K562 (cell line): ENCODE measurements around the gene FADS1. TPM values are rescaled to one million over a fixed set of nuclear protein-coding genes. Genes with fewer than 3 reads are reported as not detected.
A peak's percentile ranks its signal among the peaks of the same experiment; 100 is the strongest.

Experiments
- ATAC-seq: fragments of 200-7000 bp; cut with Tn5 transposase; 3 replicates; pipeline ENCODE4 v1.9.1; 2020; ENCODE audit warnings: moderate library complexity
- BruUV-seq: library from RNA; stranded (reverse); fragments of 400-500 nt; replicated peaks from 2 replicates; lab custom pipeline; 2021; lab: Mats Ljungman, UMichigan
- CTCF ChIA-PET: fragments of 300-600 bp; formaldehyde crosslinking; extraction: SDS; loops from one replicate; lab custom pipeline; 2021; ENCODE audit warnings: low intra/inter-chr PET ratio; lab: Yijun Ruan, JAX
- POLR2A ChIA-PET: fragments of 300-600, 350-650 bp; sonication (Branson Sonifier 250); formaldehyde crosslinking; extraction: SDS; loops from one replicate; lab custom pipeline; 2021; ENCODE audit warnings: antibody characterized with exemption, inconsistent platforms; lab: Yijun Ruan, JAX
- DNase-seq, 4 experiments: peaks; one replicate each; pipeline versions ENCODE4 v3.0.0 to v3.0.0-alpha.2; 2011 to 2018; ENCODE audit warnings: low spot score in 3 of 4, mixed read lengths in 3 of 4; ENCODE audit errors: extremely low read depth in 1 of 4
- FAIRE-seq: peaks from 2 replicates; lab custom pipeline; 2011; peaks lifted over from hg19 to GRCh38; lab: Jason Lieb, UNC
- H2AFZ ChIP-seq: 2 replicates; pipeline ENCODE4 v1.6.0; 2011; ENCODE audit warnings: low read depth, low read length, control low read depth, inconsistent platforms
- H3K27ac ChIP-seq: fragments of 200-600 bp; 3 replicates; pipeline ENCODE4 v1.8.0; 2011; ENCODE audit warnings: low read depth, mild to moderate bottlenecking, control low read depth, inconsistent platforms, low read length, moderate library complexity, mixed read lengths; ENCODE audit errors: extremely low read depth
- H3K27me3 ChIP-seq, 2 experiments: fragments of 300-600 bp in 1 of 2; 2 replicates in 1 of 2; 3 replicates in 1 of 2; pipeline versions ENCODE4 v1.6.0 to v1.8.0; 2011; ENCODE audit warnings: inconsistent platforms in 2 of 2, low read length in 2 of 2, mild to moderate bottlenecking in 1 of 2, mixed read lengths in 1 of 2, moderate library complexity in 1 of 2; ENCODE audit not compliant: control insufficient read depth in 2 of 2, insufficient read depth in 2 of 2
- H3K36me3 ChIP-seq: fragments of 300-600 bp; 3 replicates; pipeline ENCODE4 v1.8.0; 2011; ENCODE audit warnings: mild to moderate bottlenecking, low read length, inconsistent platforms; ENCODE audit not compliant: control insufficient read depth, insufficient read depth
- H3K4me1 ChIP-seq, 2 experiments: fragments of 200-600 bp in 1 of 2; replicated peaks in 1 of 2; 2 replicates in 1 of 2; 3 replicates in 1 of 2; pipeline versions ENCODE4 v1.5.1 to v1.8.0; 2011; ENCODE audit warnings: inconsistent platforms in 2 of 2, low read length in 2 of 2, mild to moderate bottlenecking in 1 of 2, mixed read lengths in 1 of 2, moderate library complexity in 1 of 2; ENCODE audit not compliant: control insufficient read depth in 2 of 2, insufficient read depth in 2 of 2
- H3K4me2 ChIP-seq: 2 replicates; pipeline ENCODE4 v1.6.1; 2011; ENCODE audit warnings: low read length, control low read depth, inconsistent platforms, mixed read lengths; ENCODE audit not compliant: insufficient read depth
- H3K4me3 ChIP-seq: fragments of 200-600 bp; sonication (generic), shearing (Covaris generic); 2 replicates; pipeline ENCODE4 v1.5.1; 2016; ENCODE audit warnings: control low read depth, inconsistent platforms
- H3K79me2 ChIP-seq: fragments of 200-600 bp; 3 replicates; pipeline ENCODE4 v1.8.0; 2011; ENCODE audit warnings: low read length, inconsistent platforms; ENCODE audit not compliant: control insufficient read depth, insufficient read depth
- H3K9ac ChIP-seq, 2 experiments: 2 replicates each; pipeline versions ENCODE4 v1.6.0 to v1.6.1; 2011; ENCODE audit warnings: low read depth in 2 of 2, low read length in 2 of 2, control low read depth in 1 of 2, inconsistent platforms in 1 of 2, mild to moderate bottlenecking in 1 of 2, mixed read lengths in 1 of 2; ENCODE audit not compliant: insufficient read depth in 1 of 2
- H3K9me1 ChIP-seq: one replicate; pipeline ENCODE4 v1.6.0; 2011; ENCODE audit warnings: inconsistent platforms, mild to moderate bottlenecking, low read length, moderate library complexity; ENCODE audit not compliant: control insufficient read depth, insufficient read depth
- H3K9me3 ChIP-seq: replicated peaks from 2 replicates; pipeline ENCODE4 v1.5.1; 2011; ENCODE audit warnings: low read depth, low read length, inconsistent platforms; ENCODE audit not compliant: control insufficient read depth, insufficient read depth
- H4K20me1 ChIP-seq: replicated peaks from 2 replicates; pipeline ENCODE4 v1.6.1; 2011; ENCODE audit warnings: low read length, inconsistent platforms, mixed read lengths; ENCODE audit not compliant: control insufficient read depth, insufficient read depth
- BHLHE40 ChIP-seq: IDR thresholded peaks from 2 replicates; pipeline ENCODE4 v1.6.1; 2011; ENCODE audit warnings: low read length, improper control_type of control experiment
- FIP1L1 ChIP-seq: fragments of 200-400 bp; formaldehyde crosslinking; IDR thresholded peaks from 2 replicates; pipeline ENCODE4 v1.6.1; 2018; ENCODE audit warnings: mild to moderate bottlenecking, low read depth, low read length; ENCODE audit not compliant: poor library complexity, severe bottlenecking
- POLR2G ChIP-seq: fragments of 200-400 bp; formaldehyde crosslinking; IDR thresholded peaks from 2 replicates; pipeline ENCODE4 v1.6.1; 2017; ENCODE audit warnings: low read depth, mild to moderate bottlenecking, antibody characterized with exemption, low read length, moderate library complexity
- ZBTB7A ChIP-seq: IDR thresholded peaks from 2 replicates; pipeline ENCODE4 v1.6.1; 2011; ENCODE audit warnings: low read depth, mild to moderate bottlenecking, low read length, moderate library complexity, borderline replicate concordance; ENCODE audit not compliant: control insufficient read depth
- WGBS: fragments of 100-300 bp; shearing (Covaris generic); methylation state at CpG from one replicate; pipeline ENCODE4 v1.1.6; 2016; ENCODE audit warnings: low coverage, mixed read lengths; ENCODE audit not compliant: insufficient coverage; ENCODE audit errors: missing lambda C conversion rate; 5-methylcytosine and 5-hydroxymethylcytosine counted together
- in situ Hi-C: fragments of 300-500 bp; cut with MboI; formaldehyde crosslinking; loops from 4 replicates; pipeline ENCODE4 v1.15.0; 2018; ENCODE audit warnings: inconsistent platforms, mixed read lengths
- intact Hi-C: fragments of 100-400 bp; cut with micrococcal nuclease; formaldehyde crosslinking; loops from 2 replicates; pipeline ENCODE4 v1.14.2; 2022
- polyA plus RNA-seq, 8 experiments: library from polyadenylated mRNA; depleted of rRNA in 4 of 8; stranded (reverse) in 5 of 8; unstranded in 3 of 8; fragments of >200 nt; fragmentation: Nextera tagmentation in 2 of 8; fragmentation: Illumina TruSeq in 1 of 8; extraction: Ambion mirVana in 2 of 8; extraction: Trizol in 1 of 8; gene quantifications; 2 replicates each; pipeline versions ENCODE4 v1.2.1 to v1.2.3, GENCODE V29; 2011 to 2014; ENCODE audit warnings: inconsistent platforms in 1 of 8, missing spikeins in 1 of 8
- total RNA-seq, 7 experiments: library from RNA; depleted of rRNA in 6 of 7; stranded (reverse); fragments of >200 nt in 6 of 7; fragmentation: Illumina TruSeq in 2 of 7; extraction: Trizol in 2 of 7; gene quantifications; 2 replicates each; pipeline versions ENCODE4 v1.2.1 to v1.2.3, GENCODE V29; 2011 to 2021; ENCODE audit warnings: low replicate concordance in 1 of 7
- TF ChIP-seq, protein P1 (sequence below): fragments of 200-800 bp; sonication (Bioruptor generic); IDR thresholded peaks from 2 replicates; pipeline ENCODE4 v1.6.1; 2017; ENCODE audit warnings: missing genetic modification characterization, missing compliant biosample characterization
- TF ChIP-seq, protein P2 (sequence below): fragments of 250-450 bp; sonication (Bioruptor Pico); IDR thresholded peaks from 2 replicates; pipeline ENCODE4 v1.5.0; 2020; ENCODE audit warnings: mild to moderate bottlenecking, borderline replicate concordance
- TF ChIP-seq, protein P3 (sequence below): fragments of 450-650 bp; formaldehyde crosslinking; IDR thresholded peaks from 2 replicates; pipeline ENCODE4 v1.4.0; 2022; ENCODE audit warnings: missing genetic modification characterization
- TF ChIP-seq, protein P4 (sequence below): sonication (generic); formaldehyde crosslinking; IDR thresholded peaks from 2 replicates; pipeline ENCODE4 v1.8.1; 2023; ENCODE audit warnings: mild to moderate bottlenecking, missing genetic modification reagents

Gene FADS1
- total and polyA plus RNA-seq, 9 of the 15 experiments (the other 6 are each of a cell fraction or from before 2014, with no cell fraction given) = 110 to 864 (median 364) TPM

- BruUV-seq = no TSS peak
- no peak overlapping the region for H3K4me3 ChIP-seq
- H3K36me3 ChIP-seq = peaks cover 23% of the 10 kb centered on the region; the same call in 2 of the 3 replicates
- H3K27me3 ChIP-seq = no peaks in the 10 kb centered on the region
- DNase-seq (peak in 3 of 4 experiments; percentile 67 to 77 (median 68)), FAIRE-seq (no peak), ATAC-seq (peak; percentile 69)
- intact Hi-C loops (no loop called here), in situ Hi-C loops (no loop called here)
- H4K20me1 ChIP-seq = no peaks in the 10 kb centered on the region
- ChIA-PET POLR2A (interaction anchor here (1.0 kb wide), 1 partner anchor 19 kb away, joined by 4 read pairs; no protein-coding TSS in a partner anchor), CTCF (interaction anchor here (0.8 to 1.8 kb wide), 2 partner anchors 24 to 30 kb away, joined by 3 to 10 read pairs; no protein-coding TSS in a partner anchor)
- no peak overlapping the region for H3K27ac ChIP-seq
- peaks cover 0 to 51% of the 10 kb centered on the region in 2 experiments; a peak in 2 of 5 replicates for H3K4me1 ChIP-seq
- no peaks in the 10 kb centered on the region for H3K9me1 ChIP-seq
- H3K4me2 ChIP-seq = no peak overlapping the region
- no peaks in the 10 kb centered on the region for H3K9me3 ChIP-seq
- no peaks in the 10 kb centered on the region for H3K79me2 ChIP-seq
- no peak overlapping the region for H3K9ac ChIP-seq
- TF ChIP-seq, protein P1, sequence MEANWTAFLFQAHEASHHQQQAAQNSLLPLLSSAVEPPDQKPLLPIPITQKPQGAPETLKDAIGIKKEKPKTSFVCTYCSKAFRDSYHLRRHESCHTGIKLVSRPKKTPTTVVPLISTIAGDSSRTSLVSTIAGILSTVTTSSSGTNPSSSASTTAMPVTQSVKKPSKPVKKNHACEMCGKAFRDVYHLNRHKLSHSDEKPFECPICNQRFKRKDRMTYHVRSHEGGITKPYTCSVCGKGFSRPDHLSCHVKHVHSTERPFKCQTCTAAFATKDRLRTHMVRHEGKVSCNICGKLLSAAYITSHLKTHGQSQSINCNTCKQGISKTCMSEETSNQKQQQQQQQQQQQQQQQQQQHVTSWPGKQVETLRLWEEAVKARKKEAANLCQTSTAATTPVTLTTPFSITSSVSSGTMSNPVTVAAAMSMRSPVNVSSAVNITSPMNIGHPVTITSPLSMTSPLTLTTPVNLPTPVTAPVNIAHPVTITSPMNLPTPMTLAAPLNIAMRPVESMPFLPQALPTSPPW = 0 out of 2 replicates have a peak, but pooled peaks have one; percentile 19
- peak; percentile 48; the same call in 1 of the 2 replicates for TF ChIP-seq POLR2G
- TF ChIP-seq, protein P2, sequence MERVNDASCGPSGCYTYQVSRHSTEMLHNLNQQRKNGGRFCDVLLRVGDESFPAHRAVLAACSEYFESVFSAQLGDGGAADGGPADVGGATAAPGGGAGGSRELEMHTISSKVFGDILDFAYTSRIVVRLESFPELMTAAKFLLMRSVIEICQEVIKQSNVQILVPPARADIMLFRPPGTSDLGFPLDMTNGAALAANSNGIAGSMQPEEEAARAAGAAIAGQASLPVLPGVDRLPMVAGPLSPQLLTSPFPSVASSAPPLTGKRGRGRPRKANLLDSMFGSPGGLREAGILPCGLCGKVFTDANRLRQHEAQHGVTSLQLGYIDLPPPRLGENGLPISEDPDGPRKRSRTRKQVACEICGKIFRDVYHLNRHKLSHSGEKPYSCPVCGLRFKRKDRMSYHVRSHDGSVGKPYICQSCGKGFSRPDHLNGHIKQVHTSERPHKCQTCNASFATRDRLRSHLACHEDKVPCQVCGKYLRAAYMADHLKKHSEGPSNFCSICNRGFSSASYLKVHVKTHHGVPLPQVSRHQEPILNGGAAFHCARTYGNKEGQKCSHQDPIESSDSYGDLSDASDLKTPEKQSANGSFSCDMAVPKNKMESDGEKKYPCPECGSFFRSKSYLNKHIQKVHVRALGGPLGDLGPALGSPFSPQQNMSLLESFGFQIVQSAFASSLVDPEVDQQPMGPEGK (CRISPR knock-in tag) = no peak
- TF ChIP-seq ZBTB7A = 0 out of 2 replicates have a peak, but pooled peaks have one; percentile 14
- TF ChIP-seq, protein P3, sequence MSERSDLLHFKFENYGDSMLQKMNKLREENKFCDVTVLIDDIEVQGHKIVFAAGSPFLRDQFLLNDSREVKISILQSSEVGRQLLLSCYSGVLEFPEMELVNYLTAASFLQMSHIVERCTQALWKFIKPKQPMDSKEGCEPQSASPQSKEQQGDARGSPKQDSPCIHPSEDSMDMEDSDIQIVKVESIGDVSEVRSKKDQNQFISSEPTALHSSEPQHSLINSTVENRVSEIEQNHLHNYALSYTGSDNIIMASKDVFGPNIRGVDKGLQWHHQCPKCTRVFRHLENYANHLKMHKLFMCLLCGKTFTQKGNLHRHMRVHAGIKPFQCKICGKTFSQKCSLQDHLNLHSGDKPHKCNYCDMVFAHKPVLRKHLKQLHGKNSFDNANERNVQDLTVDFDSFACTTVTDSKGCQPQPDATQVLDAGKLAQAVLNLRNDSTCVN (CRISPR knock-in tag) = no peak
- TF ChIP-seq FIP1L1 = peak; percentile 40
- TF ChIP-seq, protein P4, sequence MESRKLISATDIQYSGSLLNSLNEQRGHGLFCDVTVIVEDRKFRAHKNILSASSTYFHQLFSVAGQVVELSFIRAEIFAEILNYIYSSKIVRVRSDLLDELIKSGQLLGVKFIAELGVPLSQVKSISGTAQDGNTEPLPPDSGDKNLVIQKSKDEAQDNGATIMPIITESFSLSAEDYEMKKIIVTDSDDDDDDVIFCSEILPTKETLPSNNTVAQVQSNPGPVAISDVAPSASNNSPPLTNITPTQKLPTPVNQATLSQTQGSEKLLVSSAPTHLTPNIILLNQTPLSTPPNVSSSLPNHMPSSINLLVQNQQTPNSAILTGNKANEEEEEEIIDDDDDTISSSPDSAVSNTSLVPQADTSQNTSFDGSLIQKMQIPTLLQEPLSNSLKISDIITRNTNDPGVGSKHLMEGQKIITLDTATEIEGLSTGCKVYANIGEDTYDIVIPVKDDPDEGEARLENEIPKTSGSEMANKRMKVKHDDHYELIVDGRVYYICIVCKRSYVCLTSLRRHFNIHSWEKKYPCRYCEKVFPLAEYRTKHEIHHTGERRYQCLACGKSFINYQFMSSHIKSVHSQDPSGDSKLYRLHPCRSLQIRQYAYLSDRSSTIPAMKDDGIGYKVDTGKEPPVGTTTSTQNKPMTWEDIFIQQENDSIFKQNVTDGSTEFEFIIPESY (CRISPR knock-in tag) = peak; percentile 15; the same call in 1 of the 2 replicates
- 0 out of 2 replicates have a peak, but pooled peaks have one; percentile 31 for TF ChIP-seq BHLHE40
- 81% methylated on average over 28 of the region's 67 CpGs for WGBS
- no peak overlapping the region for H2AFZ ChIP-seq
These were observed 39.3 kb downstream of the FADS1 start for GRCh38 chr11:61777234-61778090.
